H1 (cell line): ENCODE measurements around the gene KLHDC7A. TPM values are rescaled to one million over a fixed set of nuclear protein-coding genes. Genes with fewer than 3 reads are reported as not detected.

Source experiments
- ATF3 ChIP-seq: IDR thresholded peaks from 2 replicates; pipeline ENCODE4 v1.6.1; 2011; ENCODE audit warnings: low read depth, mild to moderate bottlenecking, low read length; ENCODE audit not compliant: insufficient read depth
- CTBP2 ChIP-seq: IDR thresholded peaks from 2 replicates; pipeline ENCODE4 v1.7.0; 2011; ENCODE audit warnings: borderline replicate concordance, mild to moderate bottlenecking, moderate library complexity, mixed read lengths, low read length; ENCODE audit not compliant: insufficient read depth, insufficient read length
- RXRA ChIP-seq: IDR thresholded peaks from 2 replicates; pipeline ENCODE4 v1.6.1; 2011; ENCODE audit warnings: low read depth, mild to moderate bottlenecking, low read length, moderate library complexity; ENCODE audit not compliant: insufficient read depth
- SUZ12 ChIP-seq: fragments of 200-600 bp; sonication (generic); IDR thresholded peaks from 2 replicates; pipeline ENCODE4 v1.6.1; 2012; ENCODE audit warnings: mild to moderate bottlenecking, inconsistent platforms, low read length, moderate library complexity, mixed read lengths
- polyA plus RNA-seq, 7 experiments: library from polyadenylated mRNA; depleted of rRNA in 3 of 7; stranded (reverse) in 5 of 7; unstranded in 2 of 7; fragments of >200 nt in 5 of 7; fragments of 200-250 nt in 2 of 7; gene quantifications; 1 replicate in 5 of 7; 2 replicates in 1 of 7; 4 replicates in 1 of 7; pipeline versions ENCODE4 v1.2.1 to v1.2.3, GENCODE V29; 2011 to 2013; ENCODE audit warnings: missing spikeins in 2 of 7, mixed read lengths in 2 of 7
- total RNA-seq: library from RNA; stranded (reverse); fragmentation: NEBNext Ultra II Directional; extraction: Animal tissue kit (Norgen Biotek cat#: 25700); gene quantifications from 2 replicates; pipeline ENCODE4 v1.2.1, GENCODE V29; 2021

KLHDC7A gene
- total and polyA plus RNA-seq, 2 of the 8 experiments (the other 6 are each of a cell fraction or from before 2014, with no cell fraction given), result 3.9 to 18.9 TPM

GRCh38 chr1:18495635-18496034 lies 14.9 kb downstream of the KLHDC7A start (continued):
- TF ChIP-seq ATF3 (no peak), SUZ12 (no peak), CTBP2 (no peak), RXRA (no peak)
- TF ChIP-seq, all 59 proteins: peak for 0
